HG02759 (cell line): ENCODE data around the gene CAMTA2.
"Not testable (repeated sequence)": the region's sequence is repeated elsewhere in the genome, so short reads cannot be mapped to it uniquely, and the experiment has no call there.

ENCODE experiments used
- ATAC-seq: cut with Tn5 transposase; IDR thresholded peaks from one replicate; pipeline ENCODE4 v1.9.1; 2021; ENCODE audit warnings: mild to moderate bottlenecking, moderate library complexity; ENCODE audit not compliant: unreplicated experiment

Gene CAMTA2

GRCh38 chr17:4933646-4934045 is 53.8 kb downstream of the CAMTA2 start:
- no peak for ATAC-seq

DNA sequence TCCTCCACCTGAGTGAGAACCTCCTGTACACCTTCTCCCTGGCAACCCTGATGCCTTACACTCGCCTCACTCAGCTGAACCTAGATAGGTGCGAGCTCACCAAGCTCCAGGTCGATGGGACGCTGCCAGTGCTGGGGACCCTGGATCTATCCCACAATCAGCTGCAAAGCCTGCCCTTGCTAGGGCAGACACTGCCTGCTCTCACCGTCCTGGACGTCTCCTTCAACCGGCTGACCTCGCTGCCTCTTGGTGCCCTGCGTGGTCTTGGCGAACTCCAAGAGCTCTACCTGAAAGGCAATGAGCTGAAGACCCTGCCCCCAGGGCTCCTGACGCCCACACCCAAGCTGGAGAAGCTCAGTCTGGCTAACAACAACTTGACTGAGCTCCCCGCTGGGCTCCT is 54.7 kb downstream of the CAMTA2 start:
- ATAC-seq, result no peak

DNA sequence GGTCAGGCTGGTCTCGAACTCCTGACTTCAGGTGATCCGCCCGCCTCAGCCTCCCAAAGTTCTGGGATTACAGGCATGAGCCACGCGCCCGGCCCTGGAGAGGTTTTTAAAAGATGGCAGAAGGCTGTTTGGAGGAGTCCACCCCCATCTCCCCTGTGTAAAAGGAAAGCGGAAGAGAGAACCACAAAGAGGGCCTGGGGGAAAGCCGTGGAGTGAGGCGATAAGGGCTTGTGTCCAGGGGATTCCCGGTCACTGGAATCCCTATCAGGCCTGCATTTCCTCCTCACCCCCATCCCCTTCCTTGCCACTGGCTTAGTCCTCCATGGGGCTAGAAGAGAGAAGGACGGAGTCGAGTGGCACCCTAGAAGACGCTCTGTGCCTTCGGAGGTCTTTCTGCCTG is 55.5 kb downstream of the CAMTA2 start, which contains the start of gene GP1BA:
GP1BA (plus strand) TSS at position 315 of the 400 bp plus-strand sequence. CDS start 328 bp downstream, outside the sequence.
- ATAC-seq, result no peak

GRCh38 chr17:4928881-4929280 is 58.6 kb downstream of the CAMTA2 start:
- ATAC-seq, result no peak

DNA sequence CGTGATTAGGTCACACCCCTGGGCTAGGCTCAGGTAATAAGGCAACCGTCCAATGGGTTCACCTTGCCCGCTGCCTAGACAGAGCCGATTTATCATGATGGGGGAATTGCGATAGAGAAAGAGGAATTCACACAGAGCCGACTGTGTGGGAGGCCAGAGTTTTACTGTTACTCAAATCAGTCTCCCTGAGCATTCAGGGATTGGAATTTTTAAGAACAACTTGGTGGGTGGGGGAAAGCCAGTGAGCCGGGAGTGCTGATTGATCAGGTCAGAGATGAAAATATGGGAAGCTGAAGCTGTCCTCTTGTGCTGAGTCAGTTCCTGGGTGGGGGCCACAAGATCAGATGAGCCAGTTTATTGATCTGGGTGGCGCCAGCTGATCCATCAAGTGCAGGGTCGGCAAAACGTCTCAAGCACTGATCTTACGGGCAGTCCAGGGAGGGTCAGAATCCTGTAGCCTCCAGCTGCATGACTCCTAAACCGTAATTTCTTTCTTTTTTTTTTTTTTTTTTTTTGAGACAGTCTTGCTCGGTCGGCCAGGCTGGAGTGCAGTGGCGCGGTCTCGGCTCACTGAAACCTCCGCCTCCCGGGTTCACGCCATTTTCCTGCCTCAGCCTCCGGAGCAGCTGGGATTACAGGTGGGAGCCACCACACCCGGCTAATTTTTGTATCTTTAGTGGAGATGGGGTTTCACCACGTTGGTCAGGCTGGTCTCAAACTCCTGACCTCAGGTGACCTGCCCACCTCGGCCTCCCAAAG is 60.7 kb downstream of the CAMTA2 start:
- not testable (repeated sequence) for ATAC-seq

GRCh38 chr17:4921320-4921719 is 66.2 kb downstream of the CAMTA2 start:
- ATAC-seq, result no peak

- no peak for ATAC-seq
Observed at GRCh38 chr17:4920351-4921048, 67.0 kb downstream of the CAMTA2 start.

GRCh38 chr17:4919511-4920047 is 67.9 kb downstream of the CAMTA2 start:
- no peak for ATAC-seq
